ENCODE results near the gene ARHGEF39.

Gene ARHGEF39

DNA sequence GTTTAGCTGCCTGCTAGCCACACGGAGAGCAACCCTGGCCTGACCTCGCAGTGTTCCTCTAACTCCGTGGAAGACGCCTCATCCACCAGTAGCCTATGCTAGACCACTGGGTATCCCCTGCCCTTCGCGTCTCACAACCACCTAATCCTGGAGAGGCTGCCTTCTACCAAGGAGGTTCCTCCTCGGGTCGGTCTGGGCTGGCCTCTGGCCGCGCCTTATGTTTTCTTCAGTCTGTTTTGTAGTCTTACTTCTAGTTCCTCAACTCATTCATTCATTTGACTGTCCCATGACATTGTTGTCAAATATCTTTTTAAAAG lies 26.3 kb upstream of the ARHGEF39 start:
- no peak for DNase-seq (ENCODE audit: low spot score)

- peak; percentile 16 for DNase-seq (ENCODE audit: low spot score)
Observed at GRCh38 chr9:35690614-35691333, 25.8 kb upstream of the ARHGEF39 start.

DNA sequence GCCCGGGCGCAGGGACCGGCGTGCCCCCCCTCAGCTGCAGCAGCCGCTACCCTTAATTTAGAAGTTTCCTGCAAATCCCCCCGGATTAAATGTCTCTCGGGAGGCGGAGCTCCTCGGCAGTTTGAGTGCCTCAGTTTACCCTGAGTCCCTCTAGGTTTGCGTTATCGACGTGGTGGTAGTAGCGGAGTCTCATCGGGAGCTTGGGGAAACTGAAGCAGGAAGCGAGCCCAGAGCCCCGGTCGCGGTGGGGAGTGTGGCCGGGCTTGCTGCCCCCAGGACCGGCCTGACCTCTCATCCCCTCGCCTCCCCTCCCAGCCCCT lies 25.3 kb upstream of the ARHGEF39 start:
- no peak for DNase-seq (ENCODE audit: low spot score)

GRCh38 chr9:35689542-35690293 lies 24.7 kb upstream of the ARHGEF39 start, which contains the start of gene TPM2:
TSS of gene TPM2 (minus strand) at chr9:35689925. CDS start at chr9:35689817, 108 bp downstream.
- DNase-seq (ENCODE audit: low spot score), result no peak

DNA sequence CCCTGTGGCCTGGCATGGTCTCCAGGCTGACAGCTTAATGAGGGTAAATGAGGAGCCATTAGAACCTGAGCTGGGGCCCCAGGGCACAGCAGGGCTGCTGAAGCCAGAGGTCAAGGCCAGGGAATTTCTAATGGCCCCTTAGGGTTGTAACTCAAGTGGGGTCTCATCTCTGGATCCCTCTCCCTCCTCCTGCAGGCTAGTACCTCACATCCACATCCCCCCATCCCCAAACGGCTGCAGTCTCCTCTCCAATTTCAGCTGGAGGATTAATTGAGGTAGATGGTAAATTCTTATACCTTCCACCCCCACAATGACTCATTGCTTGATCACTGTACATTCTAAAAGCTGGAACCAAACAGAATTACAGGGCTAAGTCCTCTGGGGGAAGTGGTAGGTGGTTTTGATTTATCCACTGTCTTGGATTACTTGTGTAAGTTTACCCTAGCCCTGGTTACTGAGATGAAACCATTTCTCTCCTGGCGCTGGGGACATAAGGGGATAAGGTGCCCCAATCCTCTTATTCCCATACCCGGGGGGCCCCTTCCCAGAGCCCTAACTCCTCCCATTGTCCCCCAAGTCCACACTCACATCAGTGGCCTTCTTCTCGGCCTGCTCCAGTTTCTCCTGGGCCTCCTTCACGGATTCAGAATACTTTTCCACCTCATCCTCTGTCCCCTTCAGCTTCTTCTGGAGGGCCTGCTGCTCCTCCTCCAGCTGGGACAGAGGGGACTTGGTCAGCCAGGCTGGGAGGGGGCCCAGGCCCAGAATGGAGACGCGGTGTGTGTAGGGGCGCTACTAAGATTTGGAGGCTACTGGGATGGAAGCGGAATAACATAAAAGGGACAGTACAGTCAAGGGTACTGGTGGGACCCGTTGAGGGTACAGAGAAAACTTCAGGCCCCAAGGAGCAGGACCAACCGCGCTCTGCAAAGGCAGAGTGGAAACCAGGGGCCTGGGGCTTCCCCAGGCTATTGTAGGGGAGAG lies 23.9 kb upstream of the ARHGEF39 start:
- DNase-seq (ENCODE audit: low spot score), result no peak

DNA sequence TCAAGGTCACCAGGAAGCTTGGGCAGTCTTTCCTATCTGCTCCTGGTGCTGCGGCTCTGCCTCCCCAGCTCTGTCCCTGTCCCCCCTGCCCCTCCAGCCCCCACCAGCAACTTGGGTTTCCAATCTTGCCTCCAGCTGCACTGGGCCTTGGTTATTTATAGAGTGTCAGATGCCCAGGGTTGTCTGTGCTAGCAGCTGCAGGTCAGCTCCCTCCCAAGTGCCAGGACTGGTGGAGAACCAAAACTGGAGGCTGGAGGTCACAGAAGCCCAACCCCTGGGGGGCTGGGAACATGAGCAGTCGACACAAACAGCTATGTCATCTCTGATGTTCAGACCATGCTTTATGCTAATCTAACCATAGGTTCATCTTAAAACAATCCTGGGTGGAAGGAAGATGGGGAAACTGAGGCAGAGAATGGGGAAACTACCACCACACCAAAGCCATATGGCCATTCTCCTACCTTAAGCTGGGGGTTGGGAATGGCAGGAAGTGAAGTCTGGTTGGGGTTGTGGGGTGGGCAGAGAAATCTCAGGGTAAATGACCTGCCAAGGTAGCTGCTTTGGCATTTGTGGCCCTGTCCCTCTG lies 23.1 kb upstream of the ARHGEF39 start:
- DNase-seq (ENCODE audit: low spot score), result no peak

GRCh38 chr9:35687306-35687705 lies 22.3 kb upstream of the ARHGEF39 start:
- no peak for DNase-seq (ENCODE audit: low spot score)

GRCh38 chr9:35686222-35687203 lies 21.5 kb upstream of the ARHGEF39 start:
- no peak for DNase-seq (ENCODE audit: low spot score)

DNA sequence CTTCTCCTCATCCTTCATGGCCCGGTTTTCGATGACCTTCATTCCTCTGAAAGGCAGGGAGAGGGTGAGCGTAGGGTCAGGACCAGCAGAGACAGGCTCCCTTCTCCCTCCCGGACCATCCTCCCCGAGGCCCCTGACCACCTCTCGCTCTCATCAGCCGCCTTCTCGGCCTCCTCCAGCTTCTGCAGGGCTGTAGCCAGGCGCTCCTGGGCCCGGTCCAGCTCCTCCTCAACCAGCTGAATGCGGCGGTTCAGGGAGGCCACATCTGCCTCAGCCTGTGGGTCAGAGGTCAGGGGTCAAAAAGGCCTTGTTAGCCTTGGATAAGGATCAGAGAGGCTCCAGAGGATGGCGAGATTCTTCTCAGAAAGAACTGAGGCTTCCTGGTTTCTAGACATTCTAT lies 20.5 kb upstream of the ARHGEF39 start:
- DNase-seq (ENCODE audit: low spot score), result no peak

DNA sequence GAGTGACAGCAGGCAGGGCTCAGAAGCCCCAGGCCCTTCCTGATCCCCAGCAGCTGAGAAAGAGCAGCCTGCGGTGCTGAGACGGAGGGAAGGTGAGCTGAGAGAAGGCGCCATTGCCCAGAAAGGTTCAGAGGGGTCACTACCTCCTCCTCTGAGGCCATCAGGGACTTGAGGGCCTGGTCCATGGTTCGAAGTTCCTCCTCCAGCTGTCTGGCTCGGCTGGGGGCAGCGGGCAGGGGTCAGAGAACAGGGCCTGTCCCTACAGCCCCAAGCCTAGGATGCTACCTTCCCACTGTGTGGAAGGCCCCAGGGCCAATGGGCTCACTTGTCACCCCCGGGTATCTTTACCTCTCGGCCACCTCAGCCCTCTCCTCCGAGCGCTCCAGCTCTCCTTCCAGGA lies 19.9 kb upstream of the ARHGEF39 start:
- no peak for DNase-seq (ENCODE audit: low spot score)

DNA sequence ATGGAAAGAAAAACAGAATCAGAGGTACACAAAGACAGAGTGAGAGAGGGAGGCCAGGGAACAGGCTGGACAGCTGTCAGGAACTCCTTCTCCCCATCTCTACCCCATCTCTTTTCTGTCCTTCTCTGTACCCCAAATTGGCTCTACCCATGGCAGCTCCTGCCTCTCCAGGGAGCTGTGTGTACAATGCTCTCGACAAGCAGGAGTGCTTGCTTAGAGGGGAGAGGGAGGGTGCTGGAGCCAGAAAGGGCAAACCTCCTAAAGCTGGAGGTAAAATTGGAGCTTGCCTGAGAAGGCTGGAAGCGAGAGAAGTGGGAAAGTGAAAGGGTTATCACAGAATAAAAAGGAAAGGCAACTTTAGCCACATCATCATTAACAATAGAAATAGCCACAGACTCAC lies 18.3 kb upstream of the ARHGEF39 start:
- DNase-seq (ENCODE audit: low spot score), result no peak

GRCh38 chr9:35682520-35683315 lies 17.7 kb upstream of the ARHGEF39 start:
- DNase-seq (ENCODE audit: low spot score), result no peak

DNA sequence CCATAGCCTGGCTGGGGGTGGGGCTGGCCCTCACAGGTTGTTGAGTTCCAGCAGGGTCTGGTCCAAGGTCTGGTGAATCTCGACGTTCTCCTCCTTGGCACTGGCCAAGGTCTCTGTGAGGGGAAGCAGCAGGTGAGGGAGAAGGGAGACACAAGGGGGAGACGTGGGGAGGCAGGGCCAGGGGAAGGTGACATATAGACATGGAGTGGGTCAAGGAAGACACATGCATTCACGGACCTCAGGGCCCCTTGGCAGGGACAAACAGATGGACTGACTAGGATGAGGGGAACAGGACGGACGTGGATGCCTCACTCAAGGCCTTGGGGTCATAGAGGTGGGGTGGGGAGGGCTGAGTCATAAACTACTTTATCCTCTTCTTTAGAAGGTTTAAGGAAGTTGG lies 17.1 kb upstream of the ARHGEF39 start:
- no peak for DNase-seq (ENCODE audit: low spot score)

DNA sequence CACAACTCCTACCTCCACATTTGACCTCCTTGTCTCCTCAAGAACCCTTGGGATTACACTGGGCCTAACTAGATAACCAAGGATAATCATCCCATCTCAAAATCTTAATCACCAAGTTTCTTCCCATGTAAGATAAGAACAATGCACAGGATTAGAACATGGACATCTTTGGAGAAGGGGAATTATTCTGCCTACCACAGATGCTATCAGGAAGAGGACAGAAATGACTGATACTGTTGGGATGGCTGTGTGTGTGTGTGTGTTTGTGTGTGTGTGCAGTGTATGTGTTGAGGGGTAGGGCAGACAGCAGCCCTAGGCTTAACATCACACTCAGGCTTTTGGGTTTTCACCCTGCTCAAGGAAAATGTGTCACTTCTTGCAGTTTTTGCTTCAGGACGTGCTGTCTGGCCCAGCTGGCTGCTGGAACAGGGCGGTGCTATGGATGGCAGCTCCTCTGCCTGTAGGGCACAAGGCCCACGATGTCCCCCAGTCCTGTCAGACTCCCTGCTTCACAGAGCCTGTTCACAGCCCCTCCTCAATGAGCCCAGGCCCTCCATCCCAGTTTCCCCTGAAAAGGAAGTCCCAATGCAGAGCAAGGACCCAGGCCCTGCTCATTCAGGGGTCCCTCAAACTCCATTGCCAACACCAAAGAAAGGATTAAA lies 16.5 kb upstream of the ARHGEF39 start:
- no peak for DNase-seq (ENCODE audit: low spot score)

DNA sequence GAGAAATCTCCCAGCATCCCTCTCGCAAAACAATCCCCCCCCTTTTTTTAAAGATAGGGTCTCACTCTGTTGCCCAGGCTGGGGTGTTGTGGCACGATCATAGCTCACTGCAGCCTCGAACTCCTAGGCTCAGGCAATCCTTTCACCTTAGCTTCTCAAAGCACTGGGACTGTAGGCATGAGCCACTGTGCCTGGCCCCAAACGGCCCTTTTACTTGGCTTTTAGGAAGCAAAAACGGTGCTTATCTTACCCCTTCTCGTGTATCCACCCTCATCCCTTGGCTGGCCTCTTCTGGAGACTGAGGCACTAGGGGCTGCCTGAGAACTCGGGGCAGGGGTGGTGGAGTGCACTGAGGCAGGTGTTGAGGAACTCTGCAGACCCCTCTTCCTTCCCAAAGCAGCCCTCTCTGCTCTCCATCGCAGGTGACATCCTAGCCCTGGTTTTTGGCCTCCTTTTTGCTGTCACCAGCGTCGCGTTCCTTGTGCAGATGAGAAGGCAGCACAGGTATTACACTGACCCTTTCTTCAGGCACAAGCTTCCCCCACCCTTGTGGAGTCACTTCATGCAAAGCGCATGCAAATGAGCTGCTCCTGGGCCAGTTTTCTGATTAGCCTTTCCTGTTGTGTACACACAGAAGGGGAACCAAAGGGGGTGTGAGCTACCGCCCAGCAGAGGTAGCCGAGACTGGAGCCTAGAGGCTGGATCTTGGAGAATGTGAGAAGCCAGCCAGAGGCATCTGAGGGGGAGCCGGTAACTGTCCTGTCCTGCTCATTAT lies 15.5 kb upstream of the ARHGEF39 start:
- no peak for DNase-seq (ENCODE audit: low spot score)

DNA sequence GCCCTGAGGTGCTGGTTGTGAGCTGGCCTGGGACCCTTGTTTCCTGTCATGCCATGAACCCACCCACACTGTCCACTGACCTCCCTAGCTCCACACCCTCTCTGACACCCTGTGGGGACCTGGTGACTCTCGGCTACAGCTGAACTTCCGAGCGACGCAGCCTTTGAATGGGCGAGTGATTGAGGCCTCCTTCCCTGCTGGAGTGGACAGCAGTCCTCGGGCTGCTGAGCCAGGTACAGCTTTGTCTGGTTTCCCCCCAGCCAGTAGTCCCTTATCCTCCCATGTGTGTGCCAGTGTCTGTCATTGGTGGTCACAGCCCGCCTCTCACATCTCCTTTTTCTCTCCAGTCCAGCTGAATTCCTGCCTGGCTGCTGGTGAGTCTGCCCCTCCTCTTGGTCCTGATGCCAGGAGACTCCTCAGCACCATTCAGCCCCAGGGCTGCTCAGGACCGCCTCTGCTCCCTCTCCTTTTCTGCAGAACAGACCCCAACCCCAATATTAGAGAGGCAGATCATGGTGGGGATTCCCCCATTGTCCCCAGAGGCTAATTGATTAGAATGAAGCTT lies 14.9 kb upstream of the ARHGEF39 start:
- DNase-seq (ENCODE audit: low spot score), result no peak

GRCh38 chr9:35679091-35679490 lies 14.1 kb upstream of the ARHGEF39 start:
- no peak for DNase-seq (ENCODE audit: low spot score)

DNA sequence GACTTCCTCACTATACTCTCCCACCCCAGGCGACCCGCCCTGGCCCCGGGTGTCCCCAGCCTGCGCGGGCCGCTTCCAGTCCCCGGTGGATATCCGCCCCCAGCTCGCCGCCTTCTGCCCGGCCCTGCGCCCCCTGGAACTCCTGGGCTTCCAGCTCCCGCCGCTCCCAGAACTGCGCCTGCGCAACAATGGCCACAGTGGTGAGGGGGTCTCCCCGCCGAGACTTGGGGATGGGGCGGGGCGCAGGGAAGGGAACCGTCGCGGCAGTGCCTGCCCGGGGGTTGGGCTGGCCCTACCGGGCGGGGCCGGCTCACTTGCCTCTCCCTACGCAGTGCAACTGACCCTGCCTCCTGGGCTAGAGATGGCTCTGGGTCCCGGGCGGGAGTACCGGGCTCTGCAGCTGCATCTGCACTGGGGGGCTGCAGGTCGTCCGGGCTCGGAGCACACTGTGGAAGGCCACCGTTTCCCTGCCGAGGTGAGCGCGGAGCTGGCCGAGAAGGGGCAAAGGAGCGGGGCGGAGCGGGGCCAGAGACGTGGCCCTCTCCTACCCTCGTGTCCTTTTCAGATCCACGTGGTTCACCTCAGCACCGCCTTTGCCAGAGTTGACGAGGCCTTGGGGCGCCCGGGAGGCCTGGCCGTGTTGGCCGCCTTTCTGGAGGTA lies 10.9 kb upstream of the ARHGEF39 start:
- DNase-seq (ENCODE audit: low spot score), result no peak

Data from globus pallidus (tissue), 1 donor.